Smooth muscle cell (in vitro differentiated cells): ENCODE data around the gene MOGAT3. TPM values are rescaled to one million over a fixed set of nuclear protein-coding genes. Genes with fewer than 3 reads are reported as not detected.
A peak's percentile ranks its signal among the peaks of the same experiment; 100 is the strongest.

Experiments
- DNase-seq: peaks from one replicate; lab custom pipeline; 2025; ENCODE audit not compliant: unreplicated experiment; lab: John Stamatoyannopoulos, UW
- H2AFZ ChIP-seq: fragments of 200-600 bp; sonication (generic); 2 replicates; pipeline ENCODE4 v1.6.0; 2016; ENCODE audit warnings: antibody characterized with exemption, low read depth, mild to moderate bottlenecking
- H3F3A ChIP-seq: fragments of 200-600 bp; sonication (generic); 2 replicates; pipeline ENCODE4 v1.6.0; 2017; ENCODE audit warnings: antibody characterized with exemption, low read depth
- H3K27ac ChIP-seq: fragments of 200-600 bp; sonication (generic); 2 replicates; pipeline ENCODE4 v1.5.1; 2016; ENCODE audit warnings: low read depth, mild to moderate bottlenecking
- H3K27me3 ChIP-seq: fragments of 200-600 bp; sonication (generic); 2 replicates; pipeline ENCODE4 v1.6.1; 2016; ENCODE audit warnings: low read depth, mild to moderate bottlenecking
- H3K36me3 ChIP-seq: fragments of 200-600 bp; sonication (generic); 2 replicates; pipeline ENCODE4 v1.5.1; 2016; ENCODE audit warnings: low read depth
- H3K4me1 ChIP-seq: fragments of 200-600 bp; sonication (generic); 2 replicates; pipeline ENCODE4 v1.5.1; 2016; ENCODE audit warnings: low read depth
- H3K4me2 ChIP-seq: fragments of 200-600 bp; sonication (generic); 2 replicates; pipeline ENCODE4 v1.6.0; 2016; ENCODE audit warnings: mild to moderate bottlenecking
- H3K4me3 ChIP-seq: fragments of 200-600 bp; sonication (generic); 2 replicates; pipeline ENCODE4 v1.5.1; 2016; ENCODE audit warnings: mild to moderate bottlenecking
- H3K79me2 ChIP-seq: fragments of 200-600 bp; sonication (generic); 2 replicates; pipeline ENCODE4 v1.6.0; 2016; ENCODE audit warnings: low read depth, mild to moderate bottlenecking
- H3K9ac ChIP-seq: fragments of 200-600 bp; sonication (generic); 2 replicates; pipeline ENCODE4 v1.6.0; 2016; ENCODE audit warnings: low read depth
- H3K9me3 ChIP-seq: fragments of 200-600 bp; sonication (generic); replicated peaks from 2 replicates; pipeline ENCODE4 v1.5.1; 2016; ENCODE audit warnings: low read depth
- H4K20me1 ChIP-seq: fragments of 200-600 bp; sonication (generic); 2 replicates; pipeline ENCODE4 v1.6.0; 2016; ENCODE audit warnings: low read depth
- WGBS: methylation state at CpG from one replicate; pipeline ENCODE4 v1.1.7; 2016; ENCODE audit warnings: low lambda C conversion rate; 5-methylcytosine and 5-hydroxymethylcytosine counted together
- polyA plus RNA-seq: library from polyadenylated mRNA; unstranded; fragments of >200 nt; fragmentation: Nextera tagmentation; extraction: Ambion mirVana; gene quantifications from 2 replicates; pipeline ENCODE4 v1.2.1, GENCODE V29; 2016
- total RNA-seq: library from RNA; depleted of rRNA; stranded (reverse); fragments of >200 nt; gene quantifications from 2 replicates; pipeline ENCODE4 v1.2.3, GENCODE V29; 2014
- TF ChIP-seq, protein P1 (sequence below): fragments of 200-600 bp; sonication (generic); IDR thresholded peaks from 2 replicates; pipeline ENCODE4 v1.5.1; 2017; ENCODE audit warnings: borderline replicate concordance, mild to moderate bottlenecking, antibody characterized with exemption; ENCODE audit not compliant: insufficient read depth, poor library complexity, severe bottlenecking

Gene MOGAT3
- total and polyA plus RNA-seq, 2 experiments from 2014 or later = not detected

DNA sequence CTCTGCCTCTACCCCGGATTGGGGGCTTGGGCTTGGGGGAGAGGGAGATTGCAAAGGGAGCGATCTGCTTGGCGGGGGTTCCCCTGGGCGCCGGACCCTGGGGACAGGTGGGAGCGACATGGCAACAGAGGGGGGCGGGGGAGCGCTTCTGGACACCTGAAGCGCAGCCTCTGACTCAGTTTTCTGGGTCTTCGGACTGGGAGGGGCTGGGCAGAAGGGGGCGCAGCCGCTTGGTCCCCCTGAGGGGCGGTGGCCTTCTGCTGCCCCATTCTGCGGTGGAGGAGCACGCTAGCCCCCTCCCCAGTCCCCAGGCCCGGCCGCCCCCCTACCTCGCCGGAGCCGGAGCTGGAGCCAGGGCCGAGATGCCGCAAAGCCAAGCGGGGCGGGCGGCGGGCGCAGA, 21.1 kb downstream of the MOGAT3 start:
- TF ChIP-seq, protein P1, sequence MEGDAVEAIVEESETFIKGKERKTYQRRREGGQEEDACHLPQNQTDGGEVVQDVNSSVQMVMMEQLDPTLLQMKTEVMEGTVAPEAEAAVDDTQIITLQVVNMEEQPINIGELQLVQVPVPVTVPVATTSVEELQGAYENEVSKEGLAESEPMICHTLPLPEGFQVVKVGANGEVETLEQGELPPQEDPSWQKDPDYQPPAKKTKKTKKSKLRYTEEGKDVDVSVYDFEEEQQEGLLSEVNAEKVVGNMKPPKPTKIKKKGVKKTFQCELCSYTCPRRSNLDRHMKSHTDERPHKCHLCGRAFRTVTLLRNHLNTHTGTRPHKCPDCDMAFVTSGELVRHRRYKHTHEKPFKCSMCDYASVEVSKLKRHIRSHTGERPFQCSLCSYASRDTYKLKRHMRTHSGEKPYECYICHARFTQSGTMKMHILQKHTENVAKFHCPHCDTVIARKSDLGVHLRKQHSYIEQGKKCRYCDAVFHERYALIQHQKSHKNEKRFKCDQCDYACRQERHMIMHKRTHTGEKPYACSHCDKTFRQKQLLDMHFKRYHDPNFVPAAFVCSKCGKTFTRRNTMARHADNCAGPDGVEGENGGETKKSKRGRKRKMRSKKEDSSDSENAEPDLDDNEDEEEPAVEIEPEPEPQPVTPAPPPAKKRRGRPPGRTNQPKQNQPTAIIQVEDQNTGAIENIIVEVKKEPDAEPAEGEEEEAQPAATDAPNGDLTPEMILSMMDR = no peak
- Histone ChIP-seq H4K20me1 (no peaks in the 10 kb centered on the region), H3K9ac (no peak overlapping the region), H3K27me3 (peaks cover 68% of the 10 kb centered on the region), H3K27ac (no peak overlapping the region), H2AFZ (no peak overlapping the region), H3K36me3 (no peaks in the 10 kb centered on the region), H3F3A (peaks cover 3% of the 10 kb centered on the region), H3K9me3 (no peaks in the 10 kb centered on the region), H3K4me3 (no peak overlapping the region), H3K4me1 (peaks cover 5% of the 10 kb centered on the region), H3K79me2 (no peaks in the 10 kb centered on the region), H3K4me2 (peak overlapping the region; percentile 59)
- WGBS = 4% methylated on average over 13 of the region's 27 CpGs
- DNase-seq = no peak

DNA sequence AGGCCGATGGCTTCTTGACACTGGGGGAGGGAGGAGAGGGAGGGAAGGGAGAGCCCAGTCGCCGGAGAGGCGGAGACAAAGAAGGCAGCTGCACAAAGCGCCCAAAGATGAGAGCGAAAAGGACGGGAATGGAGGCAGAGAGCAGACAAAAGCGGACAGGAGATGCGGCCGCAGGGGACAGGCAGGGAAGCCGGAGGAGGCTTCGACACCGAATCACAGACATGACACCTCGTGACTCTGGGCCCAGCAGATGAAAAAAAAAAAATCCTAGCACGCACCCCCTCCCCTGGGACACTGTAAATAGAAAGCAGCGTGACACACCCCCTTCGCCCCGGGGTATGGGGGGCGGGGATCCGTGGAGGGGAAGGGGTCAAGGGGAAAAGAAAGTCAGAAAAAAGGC, 21.7 kb downstream of the MOGAT3 start:
- H3K27ac ChIP-seq = no peak overlapping the region
- no peaks in the 10 kb centered on the region for H3K79me2 ChIP-seq
- DNase-seq = no peak
- no peaks in the 10 kb centered on the region for H3K36me3 ChIP-seq
- no peak overlapping the region for H2AFZ ChIP-seq
- H3F3A ChIP-seq = no peaks in the 10 kb centered on the region
- no peak overlapping the region for H3K9ac ChIP-seq
- TF ChIP-seq, protein P1 = no peak
- H3K4me2 ChIP-seq = peak overlapping the region; percentile 59
- peak overlapping the region; percentile 21 for H3K4me3 ChIP-seq
- no peaks in the 10 kb centered on the region for H3K9me3 ChIP-seq
- no peaks in the 10 kb centered on the region for H4K20me1 ChIP-seq
- H3K27me3 ChIP-seq = peaks cover 74% of the 10 kb centered on the region
- WGBS = under 1% methylated on average over 18 of the region's 20 CpGs
- peaks cover 5% of the 10 kb centered on the region for H3K4me1 ChIP-seq

DNA sequence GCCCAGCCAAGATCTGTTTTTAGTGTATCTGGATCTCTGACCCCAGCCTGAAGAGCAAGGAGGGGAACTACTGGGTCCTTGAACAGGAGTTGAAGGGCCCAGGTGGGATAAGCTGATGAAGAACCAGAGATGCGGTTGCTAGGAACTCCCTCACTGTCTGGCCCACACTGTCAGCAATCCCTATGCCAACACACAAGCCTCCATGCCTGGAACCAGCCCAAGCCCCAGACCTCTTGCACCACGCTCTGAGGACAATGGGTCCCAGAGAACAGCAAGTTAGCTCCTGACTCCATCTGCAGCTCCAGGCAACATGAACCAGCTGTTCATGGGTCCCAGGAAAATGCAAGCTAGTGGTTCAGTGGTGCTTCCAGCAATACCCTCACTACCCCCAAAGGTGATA, 23.2 kb downstream of the MOGAT3 start:
- Histone ChIP-seq H3K27me3 (peaks cover 89% of the 10 kb centered on the region), H3K4me2 (no peak overlapping the region), H3K4me3 (no peak overlapping the region), H3K9ac (no peak overlapping the region), H3K36me3 (no peaks in the 10 kb centered on the region), H3K4me1 (peaks cover 17% of the 10 kb centered on the region), H4K20me1 (no peaks in the 10 kb centered on the region), H3K9me3 (no peaks in the 10 kb centered on the region), H3K79me2 (no peaks in the 10 kb centered on the region), H2AFZ (no peak overlapping the region), H3F3A (no peaks in the 10 kb centered on the region), H3K27ac (no peak overlapping the region)
- TF ChIP-seq, protein P1 = no peak
- no peak for DNase-seq
- WGBS = 85% methylated on average over 2 of the region's 2 CpGs

DNA sequence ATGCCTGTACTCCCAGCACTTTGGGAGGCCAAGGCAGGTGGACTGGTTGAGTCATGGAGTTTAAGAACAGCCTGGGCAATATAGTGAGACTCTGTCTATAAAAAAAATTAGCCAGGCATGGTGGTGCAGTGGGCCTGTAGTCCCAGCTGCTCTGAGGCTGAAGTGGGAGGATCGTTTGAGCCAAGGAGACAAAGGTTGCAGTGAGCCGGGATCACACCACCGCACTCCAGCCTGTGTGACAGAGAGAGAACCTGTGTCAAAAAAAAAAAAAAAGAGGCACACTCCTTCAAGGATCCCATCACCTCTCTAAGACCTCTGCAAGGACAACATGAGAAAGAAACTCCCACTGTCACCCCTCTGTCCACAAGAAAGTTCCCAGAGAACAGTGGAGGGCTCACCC, 25.2 kb downstream of the MOGAT3 start:
- TF ChIP-seq, protein P1 = no peak
- no peak overlapping the region for H3K4me3 ChIP-seq
- peaks cover 100% of the 10 kb centered on the region for H3K27me3 ChIP-seq
- H3K4me2 ChIP-seq = no peak overlapping the region
- 57% methylated on average over 3 of the region's 3 CpGs for WGBS
- H3K27ac ChIP-seq = no peak overlapping the region
- H2AFZ ChIP-seq = no peak overlapping the region
- no peaks in the 10 kb centered on the region for H4K20me1 ChIP-seq
- H3K4me1 ChIP-seq = peaks cover 24% of the 10 kb centered on the region
- H3K9ac ChIP-seq = no peak overlapping the region
- no peaks in the 10 kb centered on the region for H3K9me3 ChIP-seq
- DNase-seq = no peak
- H3F3A ChIP-seq = no peaks in the 10 kb centered on the region
- no peaks in the 10 kb centered on the region for H3K36me3 ChIP-seq
- H3K79me2 ChIP-seq = no peaks in the 10 kb centered on the region
